GM18519 (cell line): ENCODE measurements around the gene WDR91.
"Not testable (repeated sequence)": the region's sequence is repeated elsewhere in the genome, so short reads cannot be mapped to it uniquely, and the experiment has no call there.

Source experiments
- ATAC-seq: cut with Tn5 transposase; IDR thresholded peaks from one replicate; pipeline ENCODE4 v1.9.1; 2021; ENCODE audit warnings: mild to moderate bottlenecking, moderate library complexity; ENCODE audit not compliant: unreplicated experiment, low FRiP score

WDR91 gene

GRCh38 chr7:135234727-135235126, 23.4 kb upstream of the WDR91 start:
- ATAC-seq: no peak

DNA sequence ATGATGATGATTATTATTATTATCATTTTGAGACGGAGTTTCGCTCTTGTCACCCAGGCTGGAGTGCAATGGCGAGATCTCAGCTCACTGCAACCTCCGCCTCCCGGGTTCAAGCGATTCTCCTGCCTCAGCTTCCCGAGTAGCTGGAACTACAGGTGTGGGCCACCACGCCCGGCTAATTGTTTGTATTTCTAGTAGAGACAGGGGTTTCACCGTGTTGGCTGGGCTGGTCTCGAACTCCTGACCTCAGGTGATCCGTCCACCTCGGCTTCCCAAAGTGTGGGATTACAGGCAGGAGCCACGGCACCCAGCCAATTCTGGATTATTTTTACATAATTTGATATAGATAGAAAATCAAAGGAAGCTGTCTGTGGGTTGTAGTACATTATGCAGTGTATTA, 22.8 kb upstream of the WDR91 start:
- not testable (repeated sequence) for ATAC-seq

- ATAC-seq: no peak
These were observed 22.2 kb upstream of the WDR91 start, which contains the start of gene STRA8 for GRCh38 chr7:135233570-135233969. Gene STRA8, plus strand, starts transcription at chr7:135233838. Its CDS starts 6,687 bp downstream, at chr7:135240525.

- ATAC-seq: no peak
These were observed 21.4 kb upstream of the WDR91 start for GRCh38 chr7:135232720-135233119.

GRCh38 chr7:135232087-135232486, 20.8 kb upstream of the WDR91 start:
- ATAC-seq: no peak

DNA sequence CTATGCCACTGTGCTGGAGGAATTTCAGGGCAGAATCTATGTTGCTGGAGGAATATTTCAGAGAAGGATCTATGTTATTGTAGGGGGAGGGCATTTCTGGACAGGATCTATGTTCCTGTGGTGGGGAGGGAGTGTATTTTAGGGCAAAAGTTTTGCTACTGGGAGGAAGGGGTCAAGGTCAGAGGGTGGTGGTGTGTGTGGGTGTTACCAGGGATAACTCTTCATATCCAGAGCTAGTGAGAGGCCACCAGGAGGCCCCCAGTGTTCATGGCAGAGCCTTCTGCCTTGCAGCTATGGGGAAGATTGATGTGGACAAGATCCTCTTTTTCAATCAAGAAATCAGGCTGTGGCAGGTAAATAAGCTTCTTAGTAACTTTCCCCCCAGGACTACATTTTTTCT, 20.4 kb upstream of the WDR91 start:
- no peak for ATAC-seq

DNA sequence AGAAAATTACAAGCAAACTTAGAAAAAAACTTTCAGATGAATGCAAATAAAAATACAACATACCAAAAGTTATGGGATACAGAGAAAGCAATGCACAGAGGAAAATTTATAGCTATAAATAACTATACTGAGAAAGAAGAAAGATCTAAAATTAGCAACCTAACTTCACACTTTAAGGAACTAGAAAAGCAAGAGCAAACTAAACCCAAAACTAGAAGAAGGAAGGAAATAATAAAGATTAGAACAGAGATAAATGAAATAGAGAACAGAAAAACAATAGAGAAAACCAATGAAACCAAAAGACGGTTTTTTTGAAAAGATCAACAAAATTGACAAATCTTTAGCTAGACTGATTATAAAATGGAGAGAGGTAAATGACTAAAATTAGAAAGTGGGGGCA, 12.7 kb upstream of the WDR91 start:
- no peak for ATAC-seq

DNA sequence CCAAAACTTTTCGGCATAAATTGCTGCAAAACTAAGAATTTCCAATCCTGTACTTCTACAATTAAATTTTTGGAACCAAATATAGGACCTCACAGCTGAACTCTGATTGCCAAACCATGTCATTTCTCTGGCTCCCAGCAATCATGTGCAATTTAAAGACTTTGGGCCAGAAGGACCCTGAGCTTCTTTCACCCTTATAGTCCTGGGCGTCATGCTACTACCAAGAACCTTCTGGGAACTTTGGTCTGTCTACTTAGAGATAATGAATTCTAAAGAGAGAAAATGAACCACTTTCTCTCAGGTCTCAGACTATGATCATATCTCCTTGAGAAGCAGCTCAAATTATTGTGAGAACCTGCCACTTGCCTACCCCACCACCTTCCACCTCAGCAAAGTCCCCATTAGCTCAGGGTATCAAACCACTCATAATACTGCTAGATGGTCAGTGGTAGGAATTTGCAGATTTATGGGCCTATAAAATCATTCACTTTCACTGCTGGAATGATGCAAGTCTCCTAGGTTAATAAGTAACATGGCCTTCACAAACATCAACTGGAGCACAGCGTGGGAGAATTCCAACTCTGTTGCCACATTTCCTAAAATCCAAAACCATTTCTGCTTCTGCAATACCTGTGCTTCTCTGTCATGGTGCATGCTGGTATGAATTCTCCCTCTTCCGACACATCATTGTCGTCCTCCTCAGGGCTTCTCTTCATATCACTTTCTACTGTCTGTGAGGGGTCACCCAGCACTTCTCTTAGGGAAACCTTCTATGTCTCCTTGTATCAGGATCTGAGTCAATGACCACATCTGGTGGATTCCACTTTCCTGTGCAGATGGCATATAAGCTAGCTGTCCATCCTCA, 6.6 kb upstream of the WDR91 start:
- no peak for ATAC-seq

GRCh38 chr7:135215698-135216097, 4.4 kb upstream of the WDR91 start:
- no peak for ATAC-seq

DNA sequence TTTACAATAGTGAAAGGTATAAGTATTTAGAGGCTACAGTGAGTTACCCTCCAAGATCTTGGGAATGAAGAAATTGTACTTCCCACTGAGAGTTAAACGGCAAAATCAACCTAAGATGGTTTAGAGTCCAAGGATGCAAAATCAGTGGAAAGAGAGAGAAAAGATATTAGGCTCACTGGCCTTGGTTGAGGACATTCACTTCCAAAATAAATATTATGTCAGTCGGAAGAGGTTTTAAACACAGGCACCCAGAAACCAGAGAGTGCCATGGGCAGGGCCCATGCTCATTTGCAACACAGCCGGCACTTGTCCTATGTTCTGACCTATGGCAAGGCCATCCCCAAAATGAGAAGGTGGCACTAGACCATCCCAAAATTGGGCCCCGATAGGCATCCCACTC, 3.9 kb upstream of the WDR91 start:
- ATAC-seq: no peak

- no peak for ATAC-seq
These were observed 2.5 kb upstream of the WDR91 start for GRCh38 chr7:135213831-135214230.

DNA sequence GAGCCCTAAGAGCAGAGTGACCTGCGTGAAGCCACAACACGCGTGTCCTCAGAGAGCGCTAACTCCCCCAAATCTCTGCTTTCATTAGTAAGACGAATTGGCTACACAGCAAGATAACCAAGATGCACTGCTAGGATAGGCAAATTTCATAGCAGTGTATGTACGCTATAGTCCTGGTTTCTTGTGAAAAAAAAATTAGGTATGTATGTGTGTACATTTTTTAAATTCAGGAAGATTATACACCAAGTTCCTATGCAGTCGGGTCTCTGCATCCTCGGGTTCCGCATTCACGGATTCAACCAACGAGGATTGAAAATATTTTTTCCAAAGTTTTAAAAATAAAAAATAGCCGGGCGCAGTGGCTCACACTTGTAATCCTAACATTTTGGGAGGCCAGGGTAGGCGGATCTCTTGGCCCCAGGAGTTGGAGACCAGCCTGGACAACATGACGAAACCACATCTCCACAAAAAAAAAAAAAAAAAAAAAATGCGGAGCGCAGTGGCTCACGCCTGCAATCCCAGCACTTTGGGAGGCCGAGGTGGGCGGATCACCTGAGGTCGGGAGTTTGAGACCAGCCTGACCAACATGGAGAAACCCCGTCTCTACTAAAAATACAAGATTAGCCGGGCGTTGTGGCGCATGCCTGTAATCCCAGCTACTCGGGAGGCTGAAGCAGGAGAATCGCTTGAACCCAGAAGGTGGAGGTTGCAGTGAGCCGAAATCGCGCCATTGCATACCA, 790 bp upstream of the WDR91 start:
- ATAC-seq: not testable (repeated sequence)

DNA sequence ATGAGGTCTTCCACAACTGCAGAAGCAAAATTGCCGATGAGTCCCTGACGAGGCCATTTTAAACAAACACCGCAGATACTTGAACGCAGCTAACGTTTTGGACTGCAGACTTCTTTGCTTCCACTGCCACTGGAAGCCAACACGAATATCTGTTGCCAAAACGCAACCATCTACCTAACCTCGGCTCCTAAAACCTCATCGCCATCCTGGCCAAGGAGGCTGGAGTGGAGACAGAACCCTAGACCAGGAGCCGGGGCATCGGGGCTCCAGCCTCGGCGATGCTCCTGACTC, 493 bp downstream of the WDR91 start:
- peak; percentile 0 for ATAC-seq

DNA sequence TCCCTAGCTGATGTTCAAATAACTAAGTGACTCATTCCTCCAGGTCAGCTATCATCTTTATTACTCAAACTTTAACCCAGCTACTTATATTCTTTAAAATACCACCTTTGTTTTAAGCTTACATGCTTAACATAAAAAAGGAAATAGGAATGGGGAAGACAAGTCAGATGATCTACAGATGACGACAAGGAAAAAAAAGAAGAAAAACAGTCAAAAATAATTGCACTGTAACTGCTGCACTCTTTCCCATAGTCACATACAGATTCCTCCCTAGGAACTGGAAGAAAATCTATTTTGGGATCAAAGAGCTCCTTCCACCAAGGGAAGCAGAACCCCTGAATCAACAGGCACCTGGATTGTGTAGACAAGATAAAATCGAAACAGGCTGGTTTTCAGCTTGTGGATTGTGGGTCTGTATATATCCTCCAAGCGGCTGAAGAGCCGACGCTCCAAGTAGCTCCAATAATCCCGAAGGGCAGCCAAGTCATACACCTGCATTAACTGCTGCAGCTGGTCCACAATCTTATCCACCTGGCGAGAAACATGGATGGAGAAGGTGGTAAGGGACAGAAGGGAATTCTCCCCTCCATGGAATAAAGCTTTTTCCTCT, 2.0 kb downstream of the WDR91 start:
- no peak for ATAC-seq

DNA sequence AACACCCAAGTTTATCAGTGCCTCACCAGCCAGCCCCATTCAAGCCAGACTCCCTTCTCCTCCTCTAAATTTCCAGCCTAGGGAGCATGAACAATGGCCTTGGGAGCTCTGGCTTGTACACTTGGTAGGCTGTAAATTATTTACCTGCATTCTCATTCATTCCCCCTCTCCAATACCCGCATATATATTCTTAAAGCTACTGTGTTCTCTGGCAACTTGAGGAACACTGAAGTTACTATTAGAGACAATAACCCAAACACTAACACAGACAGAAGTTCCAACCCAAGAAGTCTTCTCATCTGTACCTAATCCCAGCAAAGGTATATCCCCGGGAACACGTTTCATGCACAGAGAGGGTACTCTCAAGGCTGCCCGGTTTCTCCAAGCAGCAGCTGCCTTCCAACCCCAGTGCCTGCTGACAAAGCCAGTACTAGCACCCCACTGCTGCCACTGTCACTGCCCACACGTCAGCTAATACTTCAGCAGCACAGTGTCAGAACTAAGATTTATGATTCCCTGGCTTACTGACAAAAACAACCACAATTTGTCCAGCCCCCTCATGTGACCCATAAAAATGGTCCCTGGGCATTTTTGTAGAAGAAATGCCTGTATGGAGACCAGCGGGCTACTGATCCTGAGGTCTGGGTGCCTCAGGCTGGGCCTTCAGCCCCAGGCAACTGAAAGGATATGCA, 3.1 kb downstream of the WDR91 start:
- no peak for ATAC-seq

GRCh38 chr7:135207406-135208101, 3.8 kb downstream of the WDR91 start:
- ATAC-seq: no peak

DNA sequence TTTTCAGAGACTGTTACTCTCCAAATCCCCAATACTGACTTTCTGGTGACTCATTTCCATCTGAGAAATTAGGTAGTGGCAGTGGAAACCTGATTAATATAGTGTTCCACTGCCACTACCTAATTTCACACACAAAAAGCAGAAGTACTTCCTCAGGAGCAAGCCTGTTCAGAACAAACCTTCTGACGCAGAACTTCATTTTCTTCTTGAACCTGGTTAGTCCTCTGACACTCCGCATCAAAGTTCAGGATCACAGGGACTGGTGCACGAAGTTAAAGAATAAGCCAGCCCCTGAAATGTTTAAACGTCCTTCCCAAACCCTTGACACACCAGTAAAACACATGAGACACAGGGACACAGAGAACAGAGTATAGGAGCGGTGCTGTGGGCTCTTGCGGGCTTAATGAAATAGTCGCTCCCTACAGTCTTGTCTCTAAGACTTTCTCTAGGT, 4.4 kb downstream of the WDR91 start:
- peak; percentile 41 for ATAC-seq

DNA sequence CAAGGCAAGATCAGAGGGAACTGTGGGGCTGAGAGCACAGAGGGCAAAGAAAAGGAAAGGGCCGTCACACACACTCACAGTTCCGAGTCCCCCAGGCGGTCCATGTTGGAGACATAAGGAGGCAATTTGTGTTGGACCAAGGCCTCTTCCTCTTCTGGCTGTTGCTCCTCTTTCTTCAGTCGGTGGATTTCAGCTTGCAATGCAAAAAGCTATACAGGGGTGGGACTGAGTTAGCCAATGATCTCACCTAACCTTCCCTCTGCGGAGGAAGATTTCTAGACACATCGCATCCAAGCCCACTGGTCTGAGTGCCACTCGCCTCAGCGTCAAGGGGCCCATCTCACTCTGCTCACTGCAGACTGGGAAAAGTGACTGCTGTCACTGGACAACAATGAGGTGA, 5.5 kb downstream of the WDR91 start:
- ATAC-seq: no peak

DNA sequence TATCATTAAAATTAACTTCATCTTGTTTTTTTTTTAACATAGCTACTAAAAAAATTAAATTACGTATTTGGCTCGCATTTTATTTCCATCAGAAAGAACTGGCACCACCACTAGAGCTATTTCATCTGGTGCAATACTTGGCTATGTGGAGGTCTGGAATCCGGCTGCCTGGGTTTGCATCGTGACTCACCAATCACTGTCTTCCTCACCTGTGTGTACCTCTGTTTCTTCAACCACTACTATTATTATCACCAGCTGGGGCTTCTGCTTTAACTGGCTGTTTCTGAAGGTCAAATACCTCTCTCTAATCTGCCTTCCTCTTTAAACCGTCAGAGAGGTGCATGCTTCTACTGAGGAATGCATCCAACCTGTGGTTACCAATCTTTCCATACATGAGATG, 6.5 kb downstream of the WDR91 start:
- ATAC-seq: no peak

DNA sequence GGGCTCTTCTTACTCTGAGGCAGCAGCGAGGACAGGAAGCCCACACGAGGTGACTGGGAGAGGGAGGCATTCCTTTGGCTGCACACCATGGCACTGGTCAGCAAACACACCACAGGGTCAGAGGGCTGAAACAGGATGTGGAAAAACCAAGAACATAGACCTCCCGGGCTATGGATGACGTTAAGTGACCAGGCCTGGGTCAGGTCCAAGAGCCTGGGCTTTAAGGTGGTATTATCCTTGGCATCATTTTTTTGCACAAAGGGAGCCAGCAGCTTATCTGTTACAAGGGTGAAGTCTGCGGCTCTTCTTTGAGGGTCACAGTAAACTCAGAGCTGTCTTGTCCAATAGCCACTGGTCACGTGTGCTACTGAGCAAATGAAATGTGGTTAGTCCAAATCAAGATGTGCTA, 7.0 kb downstream of the WDR91 start:
- ATAC-seq: no peak
